ENCODE results near the gene SMAD6. TPM values are rescaled to one million over a fixed set of nuclear protein-coding genes. Genes with fewer than 3 reads are reported as not detected.

The SMAD6 gene
- total and polyA plus RNA-seq, 10 of the 15 experiments (the other 5 are each of a cell fraction or from before 2014, with no cell fraction given), result under 0.01 to 0.10 (median 0.03) TPM; not detected in 7

DNA sequence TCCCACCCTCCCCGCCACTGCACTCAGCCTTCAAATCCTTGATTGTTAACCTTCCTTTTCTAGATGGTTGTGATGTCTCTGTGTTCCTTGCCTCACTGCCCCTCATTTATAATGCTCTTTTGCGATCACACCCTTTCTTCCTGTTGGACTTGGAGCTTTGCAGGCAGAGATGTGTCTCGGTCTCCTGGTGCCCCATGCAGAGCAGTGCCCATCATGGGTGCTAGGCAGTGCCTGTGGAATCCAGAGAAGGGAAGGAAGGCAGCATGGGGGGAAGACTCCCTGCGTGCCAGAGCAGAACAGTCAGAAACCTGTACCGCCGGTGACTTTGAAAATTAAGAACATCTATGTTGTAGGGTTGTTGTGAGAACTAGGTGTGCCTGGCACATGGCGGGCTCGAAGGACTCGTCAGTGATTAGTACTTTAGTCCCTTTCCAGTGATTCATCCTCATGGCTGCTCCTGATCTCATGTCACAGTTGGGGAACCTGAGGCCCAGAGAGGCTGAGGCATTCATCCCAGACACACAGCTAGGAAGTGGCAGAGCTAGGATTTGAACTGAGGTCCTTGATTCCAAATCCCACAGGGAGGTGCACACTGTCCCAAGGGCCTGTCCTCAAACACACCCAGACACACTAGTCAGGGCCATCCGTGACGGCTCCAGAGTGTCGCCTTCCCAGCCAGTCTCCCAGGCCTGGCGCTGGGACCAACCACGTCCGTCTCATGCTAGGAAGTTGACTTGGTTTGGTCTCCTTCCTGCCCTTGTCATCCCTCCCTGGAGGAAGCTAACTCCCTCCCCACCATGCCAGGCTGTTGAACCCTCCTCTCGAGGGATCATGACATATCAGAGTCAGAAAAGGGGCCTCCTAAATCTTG lies 58.3 kb downstream of the SMAD6 start (continued):
- TF ChIP-seq, protein P1, sequence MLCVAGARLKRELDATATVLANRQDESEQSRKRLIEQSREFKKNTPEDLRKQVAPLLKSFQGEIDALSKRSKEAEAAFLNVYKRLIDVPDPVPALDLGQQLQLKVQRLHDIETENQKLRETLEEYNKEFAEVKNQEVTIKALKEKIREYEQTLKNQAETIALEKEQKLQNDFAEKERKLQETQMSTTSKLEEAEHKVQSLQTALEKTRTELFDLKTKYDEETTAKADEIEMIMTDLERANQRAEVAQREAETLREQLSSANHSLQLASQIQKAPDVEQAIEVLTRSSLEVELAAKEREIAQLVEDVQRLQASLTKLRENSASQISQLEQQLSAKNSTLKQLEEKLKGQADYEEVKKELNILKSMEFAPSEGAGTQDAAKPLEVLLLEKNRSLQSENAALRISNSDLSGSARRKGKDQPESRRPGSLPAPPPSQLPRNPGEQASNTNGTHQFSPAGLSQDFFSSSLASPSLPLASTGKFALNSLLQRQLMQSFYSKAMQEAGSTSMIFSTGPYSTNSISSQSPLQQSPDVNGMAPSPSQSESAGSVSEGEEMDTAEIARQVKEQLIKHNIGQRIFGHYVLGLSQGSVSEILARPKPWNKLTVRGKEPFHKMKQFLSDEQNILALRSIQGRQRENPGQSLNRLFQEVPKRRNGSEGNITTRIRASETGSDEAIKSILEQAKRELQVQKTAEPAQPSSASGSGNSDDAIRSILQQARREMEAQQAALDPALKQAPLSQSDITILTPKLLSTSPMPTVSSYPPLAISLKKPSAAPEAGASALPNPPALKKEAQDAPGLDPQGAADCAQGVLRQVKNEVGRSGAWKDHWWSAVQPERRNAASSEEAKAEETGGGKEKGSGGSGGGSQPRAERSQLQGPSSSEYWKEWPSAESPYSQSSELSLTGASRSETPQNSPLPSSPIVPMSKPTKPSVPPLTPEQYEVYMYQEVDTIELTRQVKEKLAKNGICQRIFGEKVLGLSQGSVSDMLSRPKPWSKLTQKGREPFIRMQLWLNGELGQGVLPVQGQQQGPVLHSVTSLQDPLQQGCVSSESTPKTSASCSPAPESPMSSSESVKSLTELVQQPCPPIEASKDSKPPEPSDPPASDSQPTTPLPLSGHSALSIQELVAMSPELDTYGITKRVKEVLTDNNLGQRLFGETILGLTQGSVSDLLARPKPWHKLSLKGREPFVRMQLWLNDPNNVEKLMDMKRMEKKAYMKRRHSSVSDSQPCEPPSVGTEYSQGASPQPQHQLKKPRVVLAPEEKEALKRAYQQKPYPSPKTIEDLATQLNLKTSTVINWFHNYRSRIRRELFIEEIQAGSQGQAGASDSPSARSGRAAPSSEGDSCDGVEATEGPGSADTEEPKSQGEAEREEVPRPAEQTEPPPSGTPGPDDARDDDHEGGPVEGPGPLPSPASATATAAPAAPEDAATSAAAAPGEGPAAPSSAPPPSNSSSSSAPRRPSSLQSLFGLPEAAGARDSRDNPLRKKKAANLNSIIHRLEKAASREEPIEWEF (IDR thresholded peaks at IDR 0.05; ENCODE audit: insufficient replicate concordance, low read depth, low read length), result no peak

DNA sequence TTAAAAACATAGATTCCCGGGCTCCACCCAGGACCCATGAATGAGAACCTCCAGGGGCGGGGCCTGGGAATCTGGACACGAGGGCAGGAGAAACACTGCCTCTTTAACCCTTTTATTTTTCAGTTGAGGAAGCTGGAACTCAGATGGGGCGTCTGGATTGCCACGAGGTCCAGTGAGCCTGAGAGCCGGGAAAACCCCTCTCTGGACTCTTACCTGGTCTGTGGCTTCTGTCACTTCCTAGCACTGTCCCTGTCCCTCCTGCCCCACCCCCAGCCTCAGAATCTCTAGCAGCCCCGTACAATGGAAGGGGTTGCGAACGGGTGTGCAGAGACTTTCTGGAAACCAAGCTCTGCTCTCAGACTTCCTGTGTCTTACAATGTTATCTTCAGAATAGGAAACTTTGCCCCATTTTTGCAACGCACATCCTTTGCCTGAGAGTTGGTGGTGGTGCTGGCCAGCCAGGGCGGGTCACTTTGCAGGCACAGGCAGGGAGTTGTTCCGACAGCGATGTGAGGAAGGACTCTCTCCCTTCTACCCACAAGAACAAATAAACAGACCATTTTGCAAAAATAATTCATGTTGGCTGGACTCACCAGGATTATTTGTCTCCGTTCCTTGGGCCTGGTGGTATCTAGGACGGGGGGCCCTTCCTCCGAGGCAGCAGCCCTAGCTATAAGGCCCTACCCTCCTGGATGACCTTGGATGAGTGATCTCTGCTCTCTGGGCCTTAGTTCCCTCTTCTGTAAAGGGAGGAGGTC lies 59.1 kb downstream of the SMAD6 start:
- in situ Hi-C loops (cut with MboI), result loop anchor here (25.0 kb wide), 1 partner anchor 149 kb away; no protein-coding TSS in a partner anchor
- intact Hi-C loops (cut with micrococcal nuclease; ENCODE audit: unreplicated experiment), result no loop called here
- H3K4me2 ChIP-seq (ENCODE audit: control insufficient read depth, insufficient read depth), result no peak overlapping the region
- no TSS peak for BruUV-seq (replicated peaks)
- TF ChIP-seq ZNF217 (IDR thresholded peaks at IDR 0.05) (no peak), BRCA1 (IDR thresholded peaks at IDR 0.05; ENCODE audit: low read depth, low read length) (no peak), NR2C2 (IDR thresholded peaks at IDR 0.05; ENCODE audit: borderline replicate concordance, control insufficient read depth, insufficient read length, low read depth) (no peak), MEF2B (IDR thresholded peaks at IDR 0.05; ENCODE audit: partially characterized antibody, poor library complexity, severe bottlenecking) (no peak)
- H3K79me2 ChIP-seq (ENCODE audit: control insufficient read depth, insufficient read depth, low read length), result no peaks in the 10 kb centered on the region
- H2AFZ ChIP-seq (ENCODE audit: control insufficient read depth, low read depth, low read length), result no peak overlapping the region
- no peaks in the 10 kb centered on the region for H3K36me3 ChIP-seq (ENCODE audit: control insufficient read depth in 2 of 2, insufficient read depth in 2 of 2, low read length in 1 of 2)
- no peak for FAIRE-seq
- no peak overlapping the region for H3K4me3 ChIP-seq
- ChIA-PET CTCF (interaction anchor here (0.6 kb wide), 1 partner anchor 54 kb away, joined by 4 read pairs; no protein-coding TSS in a partner anchor), POLR2A (no interaction called here), SMC1A (ENCODE audit: uncharacterized antibody, unreplicated experiment) (interaction anchor here (1.4 kb wide), 1 partner anchor 14 kb away, joined by 3 read pairs; no protein-coding TSS in a partner anchor), RAD21 (ENCODE audit: unreplicated experiment) (interaction anchor here (1.0 to 1.1 kb wide), 2 partner anchors 11 to 325 kb away, joined by 3 read pairs; no protein-coding TSS in a partner anchor)
- no peak overlapping the region for H3K27ac ChIP-seq (ENCODE audit: control insufficient read depth, insufficient read depth)
- WGBS (ENCODE audit: insufficient coverage, insufficient replicate concordance, low lambda C conversion rate, missing lambda C conversion rate), result 29% methylated on average over 16 of the region's 16 CpGs
- no peak for DNase-seq (ENCODE audit: low read depth, low spot score)
- ATAC-seq, result peak; percentile 26; the same call in 2 of the 3 replicates
- peaks cover 0 to 3% of the 10 kb centered on the region in 2 experiments; a peak in 2 of 4 replicates for H3K27me3 ChIP-seq (replicated peaks in 1 of 2; ENCODE audit: control insufficient read depth in 2 of 2, insufficient read depth in 2 of 2, low read length in 1 of 2)
- peaks cover 7% of the 10 kb centered on the region for H3K4me1 ChIP-seq (ENCODE audit: control insufficient read depth, insufficient read depth, low read length)
- no peaks in the 10 kb centered on the region for H3K9me3 ChIP-seq (replicated peaks; ENCODE audit: control insufficient read depth, insufficient read depth, low read length)
- H3K9ac ChIP-seq (ENCODE audit: control insufficient read depth, insufficient read depth, low read length), result no peak overlapping the region
- no peaks in the 10 kb centered on the region for H4K20me1 ChIP-seq (ENCODE audit: control insufficient read depth, insufficient read depth)

Measured in GM12878 (cell line).